Ovary (tissue), 9 donors: ENCODE measurements around the gene TMEM131. TPM values are rescaled to one million over a fixed set of nuclear protein-coding genes. Genes with fewer than 3 reads are reported as not detected.

Experiments
- DNase-seq, 5 donors: peaks; one replicate each; pipeline ENCODE4 v3.0.0-alpha.2; 2019 to 2020
- H3K27ac ChIP-seq, 2 donors: fragments of 200-600 bp; one replicate each; pipeline versions ENCODE4 v1.5.1 to v1.8.0; 2019 to 2022
- H3K27me3 ChIP-seq: fragments of 200-600 bp; one replicate; pipeline ENCODE4 v1.8.0; 2022
- H3K36me3 ChIP-seq: fragments of 200-600 bp; sonication (generic); one replicate; pipeline ENCODE4 v1.5.1; 2019
- H3K4me1 ChIP-seq: one replicate; pipeline ENCODE4 v1.8.1; 2013; ENCODE audit warnings: mild to moderate bottlenecking, moderate library complexity; ENCODE audit not compliant: insufficient read depth
- H3K4me3 ChIP-seq: fragments of 200-600 bp; sonication (generic); one replicate; pipeline ENCODE4 v1.5.1; 2017
- H3K9me3 ChIP-seq, 2 donors: fragments of 200-600 bp in 1 of 2; sonication (generic) in 1 of 2; one replicate each; pipeline versions ENCODE4 v1.5.1 to v1.8.1; 2013 to 2019; ENCODE audit warnings: mild to moderate bottlenecking in 1 of 2, moderate library complexity in 1 of 2
- CTCF ChIP-seq, 3 donors: fragments of 450-650 bp in 2 of 3; fragments of 200-600 bp in 1 of 3; IDR thresholded peaks; one replicate each; pipeline versions ENCODE4 v1.5.1 to v1.8.0; 2016 to 2022; ENCODE audit warnings: antibody characterized with exemption in 3 of 3, mild to moderate bottlenecking in 1 of 3
- EP300 ChIP-seq: sonication (generic); formaldehyde crosslinking; IDR thresholded peaks from one replicate; pipeline ENCODE4 v1.6.1; 2017; ENCODE audit warnings: antibody characterized with exemption
- POLR2A ChIP-seq: fragments of 450-650 bp; IDR thresholded peaks from one replicate; pipeline ENCODE4 v1.6.1; 2017; ENCODE audit warnings: antibody characterized with exemption, mild to moderate bottlenecking, moderate library complexity
- WGBS, 3 donors: extraction: QIAGEN DNeasy Blood & Tissue Kit in 1 of 3; methylation state at CpG; one replicate each; pipeline versions ENCODE4 v1.1.5 to v1.1.7; 2013 to 2017; 5-methylcytosine and 5-hydroxymethylcytosine counted together
- intact Hi-C, 4 donors: fragments of 100-400 bp; cut with DNase I; formaldehyde crosslinking; loops; one replicate each; pipeline versions ENCODE4 v1.11.0 to v1.15.1; 2022 to 2023
- polyA plus RNA-seq, 2 donors: library from polyadenylated mRNA; stranded (reverse); fragments of 200-250 nt in 1 of 2; fragments of 350-450 nt in 1 of 2; fragmentation: Illumina TruSeq in 1 of 2; extraction: RNeasy Lipid Tissue Mini Kit (QIAGEN cat#74804) in 1 of 2; gene quantifications; one replicate each; pipeline ENCODE4 v1.2.3, GENCODE V29; 2013 to 2014
- total RNA-seq, 7 donors: library from RNA; depleted of rRNA in 2 of 7; stranded (reverse); fragments of >200 nt in 2 of 7; fragmentation: NEBNext Ultra II Directional in 3 of 7; extraction: Animal tissue kit (Norgen Biotek cat#: 25700) in 3 of 7; gene quantifications; one replicate each; pipeline versions ENCODE4 v1.1.0 to v1.2.4, GENCODE V29; 2016 to 2023
- donor health status: DM: no; HTN: no; CAD: no; lungs with moderate emphysema.
- donor health status: DM: no; HTN: no; CAD: no.
- donor health status: Bipolar disorder and iron deficiency.
- donor health status: DM: yes; HTN: yes; CAD: no.
- donor health status: DM: no; HTN: no; CAD: no.
- donor health status: DM: yes; HTN: yes; CAD: no.

Gene TMEM131
- total and polyA plus RNA-seq, 9 donors: 16.1 to 44.0 (median 38.4) TPM

GRCh38 chr2:97774425-97774824 is 221.3 kb downstream of the TMEM131 start:
- no peaks in the 10 kb centered on the region for H3K9me3 ChIP-seq
- H3K27ac ChIP-seq: no peak overlapping the region
- 52 to 64% (median 59%) methylated on average over 7 of the region's 7 CpGs for WGBS, 3 donors
- DNase-seq: no peak
- H3K27me3 ChIP-seq: no peaks in the 10 kb centered on the region
- H3K4me1 ChIP-seq: no peaks in the 10 kb centered on the region
- H3K36me3 ChIP-seq: no peaks in the 10 kb centered on the region
- intact Hi-C loops: no loop called here
- H3K4me3 ChIP-seq: no peak overlapping the region
- no peak for TF ChIP-seq POLR2A
- TF ChIP-seq CTCF (IDR thresholded peaks at IDR 0.05): no peak
- no peak for TF ChIP-seq EP300

- intact Hi-C loops: no loop called here
- DNase-seq: no peak
- Histone ChIP-seq H3K4me3 (no peak overlapping the region), H3K27me3 (no peaks in the 10 kb centered on the region), H3K36me3 (no peaks in the 10 kb centered on the region), H3K9me3 (no peaks in the 10 kb centered on the region), H3K27ac (no peak overlapping the region), H3K4me1 (no peaks in the 10 kb centered on the region)
- TF ChIP-seq POLR2A: no peak
- no peak for TF ChIP-seq CTCF (IDR thresholded peaks at IDR 0.05)
- no peak for TF ChIP-seq EP300
- WGBS, 3 donors: 66 to 69% (median 67%) methylated on average over 4 of the region's 4 CpGs
Observed at GRCh38 chr2:97770445-97770844, 225.3 kb downstream of the TMEM131 start.

- DNase-seq: no peak
- Histone ChIP-seq H3K4me3 (no peak overlapping the region), H3K4me1 (no peaks in the 10 kb centered on the region), H3K36me3 (no peaks in the 10 kb centered on the region), H3K27me3 (no peaks in the 10 kb centered on the region), H3K27ac (no peak overlapping the region), H3K9me3 (no peaks in the 10 kb centered on the region)
- 86% methylated on average over 3 of the region's 3 CpGs for WGBS, 3 donors
- TF ChIP-seq POLR2A (no peak), CTCF (IDR thresholded peaks at IDR 0.05) (no peak), EP300 (no peak)
- intact Hi-C loops: no loop called here
Observed at GRCh38 chr2:97769711-97770110, 226.0 kb downstream of the TMEM131 start.

GRCh38 chr2:97769308-97769707 is 226.4 kb downstream of the TMEM131 start:
- H3K9me3 ChIP-seq: no peaks in the 10 kb centered on the region
- H3K4me3 ChIP-seq: no peak overlapping the region
- no peaks in the 10 kb centered on the region for H3K36me3 ChIP-seq
- H3K27ac ChIP-seq: no peak overlapping the region
- no peaks in the 10 kb centered on the region for H3K27me3 ChIP-seq
- TF ChIP-seq CTCF (IDR thresholded peaks at IDR 0.05): no peak
- no peak for TF ChIP-seq EP300
- TF ChIP-seq POLR2A: no peak
- intact Hi-C loops: no loop called here
- no peak for DNase-seq
- no peaks in the 10 kb centered on the region for H3K4me1 ChIP-seq
- 92 to 97% (median 93%) methylated on average over 3 of the region's 3 CpGs for WGBS, 3 donors

- Histone ChIP-seq H3K4me3 (no peak overlapping the region), H3K9me3 (no peaks in the 10 kb centered on the region), H3K27me3 (no peaks in the 10 kb centered on the region), H3K36me3 (no peaks in the 10 kb centered on the region), H3K4me1 (peaks cover 2% of the 10 kb centered on the region), H3K27ac (no peak overlapping the region)
- no peak for DNase-seq
- 89 to 91% (median 91%) methylated on average over 5 of the region's 5 CpGs for WGBS, 3 donors
- TF ChIP-seq EP300: no peak
- TF ChIP-seq POLR2A: no peak
- no peak for TF ChIP-seq CTCF (IDR thresholded peaks at IDR 0.05)
- intact Hi-C loops: no loop called here
Observed at GRCh38 chr2:97766567-97766966, 229.2 kb downstream of the TMEM131 start.
